Measurements from ENCODE around the gene EXOC1.

DNA sequence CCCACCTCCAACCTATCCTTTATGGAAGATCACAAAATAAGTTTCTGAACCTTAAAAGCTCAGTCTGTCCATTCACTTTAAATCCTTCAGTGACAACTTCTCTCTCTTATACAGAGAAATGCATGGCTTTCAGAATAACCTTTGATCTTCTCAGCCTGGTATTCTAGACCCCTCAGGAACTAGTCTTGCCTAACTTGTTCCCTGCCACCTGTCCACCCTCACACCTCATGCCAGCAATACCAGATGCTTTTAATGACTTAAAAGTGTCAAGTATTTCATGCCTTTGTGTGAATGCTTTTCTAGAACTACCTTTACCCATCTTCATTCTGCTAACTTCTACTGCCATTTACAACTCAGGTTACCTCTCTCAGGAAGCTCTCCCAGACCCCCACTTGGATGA lies 26.5 kb upstream of the EXOC1 start:
- TF ChIP-seq, protein P1, sequence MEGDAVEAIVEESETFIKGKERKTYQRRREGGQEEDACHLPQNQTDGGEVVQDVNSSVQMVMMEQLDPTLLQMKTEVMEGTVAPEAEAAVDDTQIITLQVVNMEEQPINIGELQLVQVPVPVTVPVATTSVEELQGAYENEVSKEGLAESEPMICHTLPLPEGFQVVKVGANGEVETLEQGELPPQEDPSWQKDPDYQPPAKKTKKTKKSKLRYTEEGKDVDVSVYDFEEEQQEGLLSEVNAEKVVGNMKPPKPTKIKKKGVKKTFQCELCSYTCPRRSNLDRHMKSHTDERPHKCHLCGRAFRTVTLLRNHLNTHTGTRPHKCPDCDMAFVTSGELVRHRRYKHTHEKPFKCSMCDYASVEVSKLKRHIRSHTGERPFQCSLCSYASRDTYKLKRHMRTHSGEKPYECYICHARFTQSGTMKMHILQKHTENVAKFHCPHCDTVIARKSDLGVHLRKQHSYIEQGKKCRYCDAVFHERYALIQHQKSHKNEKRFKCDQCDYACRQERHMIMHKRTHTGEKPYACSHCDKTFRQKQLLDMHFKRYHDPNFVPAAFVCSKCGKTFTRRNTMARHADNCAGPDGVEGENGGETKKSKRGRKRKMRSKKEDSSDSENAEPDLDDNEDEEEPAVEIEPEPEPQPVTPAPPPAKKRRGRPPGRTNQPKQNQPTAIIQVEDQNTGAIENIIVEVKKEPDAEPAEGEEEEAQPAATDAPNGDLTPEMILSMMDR (IDR thresholded peaks at IDR 0.05; ENCODE audit: insufficient read depth, low read length, poor library complexity, severe bottlenecking): no peak
- no peak for TF ChIP-seq EZH2phosphoT487 (conservative IDR thresholded peaks at IDR 0.05; ENCODE audit: low read length)

Measured in SU-DHL-6 (cell line).